Neuronal stem cell (in vitro differentiated cells): ENCODE measurements around the gene SYTL2.

Source experiments
- DNase-seq: peaks from one replicate; pipeline ENCODE4 v3.0.0-alpha.2; 2013; ENCODE audit warnings: low spot score
- H2AFZ ChIP-seq: one replicate; pipeline ENCODE4 v1.6.1; 2013; ENCODE audit warnings: mild to moderate bottlenecking, low read length, inconsistent platforms
- H2AK5ac ChIP-seq: 2 replicates; pipeline ENCODE4 v1.6.1; 2013; ENCODE audit warnings: low read depth, mild to moderate bottlenecking, inconsistent platforms, low read length, moderate library complexity, mixed read lengths
- H2BK120ac ChIP-seq: 2 replicates; pipeline ENCODE4 v1.6.1; 2013; ENCODE audit warnings: low read depth, mild to moderate bottlenecking, inconsistent platforms, low read length, moderate library complexity, mixed read lengths
- H2BK12ac ChIP-seq: one replicate; pipeline ENCODE4 v1.6.1; 2013; ENCODE audit warnings: low read length, inconsistent platforms
- H2BK15ac ChIP-seq: 2 replicates; pipeline ENCODE4 v1.6.1; 2013; ENCODE audit warnings: mild to moderate bottlenecking, low read length, inconsistent platforms, mixed read lengths
- H2BK5ac ChIP-seq: one replicate; pipeline ENCODE4 v1.6.1; 2013; ENCODE audit warnings: inconsistent platforms, mild to moderate bottlenecking, low read length, moderate library complexity
- H3K14ac ChIP-seq: one replicate; pipeline ENCODE4 v1.6.1; 2013; ENCODE audit warnings: low read length, inconsistent platforms
- H3K18ac ChIP-seq: 2 replicates; pipeline ENCODE4 v1.6.1; 2013; ENCODE audit warnings: low read length, inconsistent platforms
- H3K23ac ChIP-seq: 2 replicates; pipeline ENCODE4 v1.6.1; 2013; ENCODE audit warnings: low read depth, mild to moderate bottlenecking, mixed read lengths, low read length, inconsistent platforms; ENCODE audit not compliant: poor library complexity
- H3K27ac ChIP-seq: replicated peaks from 3 replicates; pipeline ENCODE4 v1.5.1; 2013; ENCODE audit warnings: low read length, inconsistent platforms
- H3K27me3 ChIP-seq, 3 experiments: 2 replicates each; pipeline ENCODE4 v1.6.1; 2013; ENCODE audit warnings: low read length in 3 of 3, mild to moderate bottlenecking in 2 of 3, inconsistent platforms in 1 of 3, low read depth in 1 of 3, mixed read lengths in 1 of 3, moderate library complexity in 1 of 3; ENCODE audit not compliant: control insufficient read depth in 3 of 3, insufficient read depth in 3 of 3
- H3K36me3 ChIP-seq, 2 donors: replicated peaks in 1 of 2; 2 replicates each; pipeline ENCODE4 v1.6.1; 2013; ENCODE audit warnings: low read length in 2 of 2; ENCODE audit not compliant: control insufficient read depth in 2 of 2, insufficient read depth in 2 of 2
- H3K4ac ChIP-seq: 2 replicates; pipeline ENCODE4 v1.6.1; 2013; ENCODE audit warnings: inconsistent platforms, mild to moderate bottlenecking, low read length, moderate library complexity
- H3K4me1 ChIP-seq, 2 donors: 1 replicate in 1 of 2; 2 replicates in 1 of 2; pipeline ENCODE4 v1.6.1; 2013; ENCODE audit warnings: low read length in 2 of 2, low read depth in 1 of 2; ENCODE audit not compliant: control insufficient read depth in 2 of 2, insufficient read depth in 1 of 2
- H3K4me2 ChIP-seq: one replicate; pipeline ENCODE4 v1.6.1; 2013; ENCODE audit warnings: mild to moderate bottlenecking, low read length, inconsistent platforms; ENCODE audit not compliant: insufficient read depth, poor library complexity, severe bottlenecking
- H3K4me3 ChIP-seq, 2 donors: 2 replicates each; pipeline ENCODE4 v1.5.1; 2013; ENCODE audit warnings: low read length in 2 of 2, mild to moderate bottlenecking in 2 of 2, inconsistent platforms in 1 of 2, moderate library complexity in 1 of 2
- H3K79me1 ChIP-seq: one replicate; pipeline ENCODE4 v1.6.1; 2013; ENCODE audit warnings: low read depth, mild to moderate bottlenecking, inconsistent platforms, low read length, moderate library complexity
- H3K9ac ChIP-seq: one replicate; pipeline ENCODE4 v1.6.1; 2013; ENCODE audit warnings: mild to moderate bottlenecking, low read depth, low read length, inconsistent platforms; ENCODE audit not compliant: poor library complexity
- H3K9me3 ChIP-seq, 2 donors: replicated peaks in 1 of 2; 2 replicates each; pipeline versions ENCODE3 to v1.6.1; 2013; ENCODE audit warnings: low read length in 2 of 2, mild to moderate bottlenecking in 2 of 2, inconsistent platforms in 1 of 2, low read depth in 1 of 2, mixed read lengths in 1 of 2, moderate library complexity in 1 of 2; ENCODE audit not compliant: control insufficient read depth in 2 of 2, insufficient read depth in 1 of 2
- H4K8ac ChIP-seq: one replicate; pipeline ENCODE4 v1.6.1; 2013; ENCODE audit warnings: low read depth, mild to moderate bottlenecking, inconsistent platforms, low read length, moderate library complexity
- H4K91ac ChIP-seq: one replicate; pipeline ENCODE4 v1.6.1; 2013; ENCODE audit warnings: low read length, low read depth, mild to moderate bottlenecking, inconsistent platforms; ENCODE audit not compliant: poor library complexity
- WGBS, 2 donors: extraction: QIAGEN DNeasy Blood & Tissue Kit; methylation state at CpG; one replicate each; pipeline ENCODE4 v1.1.7; 2013; ENCODE audit warnings: missing lambda C conversion rate in 2 of 2, mixed read lengths in 1 of 2; ENCODE audit not compliant: insufficient read length in 2 of 2, insufficient replicate concordance in 1 of 2; ENCODE audit errors: extremely low coverage in 2 of 2; 5-methylcytosine and 5-hydroxymethylcytosine counted together

The SYTL2 gene

GRCh38 chr11:85698195-85698594 lies 112.7 kb downstream of the SYTL2 start:
- no peaks in the 10 kb centered on the region for H3K79me1 ChIP-seq
- H3K18ac ChIP-seq = no peak overlapping the region
- H2BK15ac ChIP-seq = no peak overlapping the region
- no peak overlapping the region for H2BK12ac ChIP-seq
- H3K27ac ChIP-seq = no peak overlapping the region
- no peak overlapping the region for H2AK5ac ChIP-seq
- H3K27me3 ChIP-seq = no peaks in the 10 kb centered on the region
- H2BK5ac ChIP-seq = no peak overlapping the region
- DNase-seq = no peak
- H3K23ac ChIP-seq = no peak overlapping the region
- no peak overlapping the region for H4K91ac ChIP-seq
- H3K4me3 ChIP-seq = no peak overlapping the region
- H3K4me1 ChIP-seq = no peaks in the 10 kb centered on the region
- WGBS, 2 donors = no CpG with 5 or more reads among the region's 1 CpG
- no peak overlapping the region for H3K4ac ChIP-seq
- H4K8ac ChIP-seq = no peak overlapping the region
- H3K9me3 ChIP-seq = no peaks in the 10 kb centered on the region
- peaks cover 0 to 36% of the 10 kb centered on the region in 2 donors for H3K36me3 ChIP-seq
- no peak overlapping the region for H3K9ac ChIP-seq
- no peak overlapping the region for H2AFZ ChIP-seq
- no peak overlapping the region for H3K4me2 ChIP-seq
- H2BK120ac ChIP-seq = no peak overlapping the region
- H3K14ac ChIP-seq = no peak overlapping the region

GRCh38 chr11:85697747-85698146 lies 113.2 kb downstream of the SYTL2 start:
- Histone ChIP-seq H3K14ac (no peak overlapping the region), H2AFZ (no peak overlapping the region), H2BK12ac (no peak overlapping the region), H3K4me1 (no peaks in the 10 kb centered on the region), H2BK120ac (no peak overlapping the region), H3K4me2 (no peak overlapping the region), H2AK5ac (no peak overlapping the region), H3K23ac (no peak overlapping the region), H3K9me3 (no peaks in the 10 kb centered on the region), H4K91ac (no peak overlapping the region), H3K4me3 (no peak overlapping the region), H3K27me3 (no peaks in the 10 kb centered on the region), H3K9ac (no peak overlapping the region), H3K18ac (no peak overlapping the region), H3K4ac (no peak overlapping the region), H4K8ac (no peak overlapping the region), H3K27ac (no peak overlapping the region), H2BK15ac (no peak overlapping the region), H3K36me3 (peaks cover 0 to 36% of the 10 kb centered on the region in 2 donors), H2BK5ac (no peak overlapping the region), H3K79me1 (no peaks in the 10 kb centered on the region)
- no peak for DNase-seq
- WGBS, 2 donors = no CpG with 5 or more reads among the region's 2 CpGs

- H3K4me2 ChIP-seq = no peak overlapping the region
- H3K79me1 ChIP-seq = no peaks in the 10 kb centered on the region
- no peak overlapping the region for H3K23ac ChIP-seq
- no peaks in the 10 kb centered on the region for H3K9me3 ChIP-seq
- H3K9ac ChIP-seq = no peak overlapping the region
- no peak overlapping the region for H3K4ac ChIP-seq
- no peak overlapping the region for H4K91ac ChIP-seq
- H3K27ac ChIP-seq = no peak overlapping the region
- H3K18ac ChIP-seq = no peak overlapping the region
- H2AK5ac ChIP-seq = no peak overlapping the region
- H2BK15ac ChIP-seq = no peak overlapping the region
- H2BK12ac ChIP-seq = no peak overlapping the region
- no peak for DNase-seq
- H3K4me3 ChIP-seq = no peak overlapping the region
- H2BK120ac ChIP-seq = no peak overlapping the region
- no peak overlapping the region for H4K8ac ChIP-seq
- no peaks in the 10 kb centered on the region for H3K27me3 ChIP-seq
- H2BK5ac ChIP-seq = no peak overlapping the region
- H3K36me3 ChIP-seq = peaks cover 0 to 36% of the 10 kb centered on the region in 2 donors
- no peaks in the 10 kb centered on the region for H3K4me1 ChIP-seq
- no peak overlapping the region for H3K14ac ChIP-seq
- no peak overlapping the region for H2AFZ ChIP-seq
These were observed 115.4 kb downstream of the SYTL2 start for GRCh38 chr11:85695546-85695945.

GRCh38 chr11:85694385-85694980 lies 116.5 kb downstream of the SYTL2 start:
- WGBS, 2 donors = no CpG with 5 or more reads among the region's 1 CpG
- DNase-seq = no peak
- Histone ChIP-seq H3K4me3 (no peak overlapping the region), H2AK5ac (no peak overlapping the region), H3K36me3 (peaks cover 0 to 36% of the 10 kb centered on the region in 2 donors), H3K23ac (no peak overlapping the region), H2BK15ac (no peak overlapping the region), H3K27me3 (no peaks in the 10 kb centered on the region), H3K9me3 (no peaks in the 10 kb centered on the region), H2AFZ (no peak overlapping the region), H3K18ac (no peak overlapping the region), H3K4ac (no peak overlapping the region), H3K4me2 (no peak overlapping the region), H4K91ac (no peak overlapping the region), H4K8ac (no peak overlapping the region), H3K14ac (no peak overlapping the region), H2BK5ac (no peak overlapping the region), H3K79me1 (no peaks in the 10 kb centered on the region), H2BK12ac (no peak overlapping the region), H3K27ac (no peak overlapping the region), H3K9ac (no peak overlapping the region), H2BK120ac (no peak overlapping the region), H3K4me1 (no peaks in the 10 kb centered on the region)
